ENCODE measurements around the gene GPAT3.
"Not testable (repeated sequence)": the region's sequence is repeated elsewhere in the genome, so short reads cannot be mapped to it uniquely, and the experiment has no call there.

Gene GPAT3

GRCh38 chr4:83563998-83564397 lies 28.1 kb downstream of the GPAT3 start:
- no peak overlapping the region for H3K4me3 ChIP-seq (ENCODE audit: low read length)
- TF ChIP-seq CTCF (IDR thresholded peaks at IDR 0.05; ENCODE audit: insufficient read depth, low read depth, low read length, missing control alignments): no peak
- no peak for DNase-seq (ENCODE audit: low read depth)

GRCh38 chr4:83568062-83568461 lies 32.2 kb downstream of the GPAT3 start:
- peak; percentile 32 for DNase-seq (ENCODE audit: low read depth)
- no peak overlapping the region for H3K4me3 ChIP-seq (ENCODE audit: low read length)
- no peak for TF ChIP-seq CTCF (IDR thresholded peaks at IDR 0.05; ENCODE audit: insufficient read depth, low read depth, low read length, missing control alignments)

GRCh38 chr4:83569429-83569828 lies 33.5 kb downstream of the GPAT3 start:
- DNase-seq (ENCODE audit: low read depth): no peak
- H3K4me3 ChIP-seq (ENCODE audit: low read length): no peak overlapping the region
- no peak for TF ChIP-seq CTCF (IDR thresholded peaks at IDR 0.05; ENCODE audit: insufficient read depth, low read depth, low read length, missing control alignments)

GRCh38 chr4:83569987-83570386 lies 34.1 kb downstream of the GPAT3 start:
- no peak for TF ChIP-seq CTCF (IDR thresholded peaks at IDR 0.05; ENCODE audit: insufficient read depth, low read depth, low read length, missing control alignments)
- DNase-seq (ENCODE audit: low read depth): peak; percentile 99
- no peak overlapping the region for H3K4me3 ChIP-seq (ENCODE audit: low read length)

GRCh38 chr4:83572848-83573247 lies 36.9 kb downstream of the GPAT3 start:
- no peak overlapping the region for H3K4me3 ChIP-seq (ENCODE audit: low read length)
- DNase-seq (ENCODE audit: low read depth): no peak
- TF ChIP-seq CTCF (IDR thresholded peaks at IDR 0.05; ENCODE audit: insufficient read depth, low read depth, low read length, missing control alignments): no peak

- H3K4me3 ChIP-seq (ENCODE audit: low read length): no peak overlapping the region
- no peak for TF ChIP-seq CTCF (IDR thresholded peaks at IDR 0.05; ENCODE audit: insufficient read depth, low read depth, low read length, missing control alignments)
- no peak for DNase-seq (ENCODE audit: low read depth)
Measured at GRCh38 chr4:83574247-83574646, 38.3 kb downstream of the GPAT3 start.

- DNase-seq (ENCODE audit: low read depth); H3K4me3 ChIP-seq (ENCODE audit: low read length): not testable (repeated sequence)
Measured at GRCh38 chr4:83576237-83576636, 40.3 kb downstream of the GPAT3 start.

Data from epithelial cell of esophagus (primary cell).